Stimulated activated CD4-positive, alpha-beta T cell treated with anti-CD3 and anti-CD28 coated beads, Interleukin-15, amount 100 ng/mL, for 48 hours (primary cell): Measurements from ENCODE around the gene HES6.

Experiments
- DNase-seq, 2 donors: peaks; one replicate each; pipeline ENCODE4 v3.0.0-alpha.2; 2020; ENCODE audit warnings: low read depth in 2 of 2

HES6 gene

GRCh38 chr2:238190445-238190844 lies 49.4 kb downstream of the HES6 start:
- DNase-seq: no peak
